H1 (cell line): ENCODE data around the gene PIP5K1C.

Source experiments
- BRCA1 ChIP-seq: IDR thresholded peaks from 2 replicates; pipeline ENCODE4 v1.6.1; 2012; ENCODE audit warnings: low read depth, low read length, improper control_type of control experiment
- CEBPB ChIP-seq: IDR thresholded peaks from 2 replicates; pipeline ENCODE4 v1.6.1; 2012; ENCODE audit warnings: low read depth, low read length
- CTCF ChIP-seq, 3 experiments: IDR thresholded peaks; 1 replicate in 2 of 3; 2 replicates in 1 of 3; pipeline versions ENCODE4 v1.5.1 to v1.6.1; 2011; ENCODE audit warnings: low read length in 3 of 3, mild to moderate bottlenecking in 3 of 3, inconsistent platforms in 2 of 3, low read depth in 1 of 3, moderate library complexity in 1 of 3; ENCODE audit not compliant: insufficient read depth in 1 of 3; ENCODE audit errors: control extremely low read depth in 1 of 3
- EP300 ChIP-seq, 2 experiments: IDR thresholded peaks; 1 replicate in 1 of 2; 2 replicates in 1 of 2; pipeline ENCODE4 v1.6.1; 2011 to 2012; ENCODE audit warnings: low read depth in 2 of 2, low read length in 2 of 2, mild to moderate bottlenecking in 2 of 2, borderline replicate concordance in 1 of 2, inconsistent platforms in 1 of 2, moderate library complexity in 1 of 2
- GTF2F1 ChIP-seq: IDR thresholded peaks from 2 replicates; pipeline ENCODE4 v1.6.1; 2012; ENCODE audit warnings: low read depth, low read length, improper control_type of control experiment, borderline replicate concordance
- PHF8 ChIP-seq: fragments of 200-600 bp; sonication (generic); conservative IDR thresholded peaks from 2 replicates; pipeline ENCODE4 v1.7.1; 2012; ENCODE audit warnings: low read depth, mild to moderate bottlenecking, inconsistent platforms, low read length, moderate library complexity
- RFX5 ChIP-seq: IDR thresholded peaks from 2 replicates; pipeline ENCODE4 v1.6.1; 2011; ENCODE audit warnings: low read depth, low read length, improper control_type of control experiment, borderline replicate concordance
- SP2 ChIP-seq: IDR thresholded peaks from 2 replicates; pipeline ENCODE4 v1.6.1; 2012; ENCODE audit warnings: mild to moderate bottlenecking, low read length, inconsistent platforms

DNA sequence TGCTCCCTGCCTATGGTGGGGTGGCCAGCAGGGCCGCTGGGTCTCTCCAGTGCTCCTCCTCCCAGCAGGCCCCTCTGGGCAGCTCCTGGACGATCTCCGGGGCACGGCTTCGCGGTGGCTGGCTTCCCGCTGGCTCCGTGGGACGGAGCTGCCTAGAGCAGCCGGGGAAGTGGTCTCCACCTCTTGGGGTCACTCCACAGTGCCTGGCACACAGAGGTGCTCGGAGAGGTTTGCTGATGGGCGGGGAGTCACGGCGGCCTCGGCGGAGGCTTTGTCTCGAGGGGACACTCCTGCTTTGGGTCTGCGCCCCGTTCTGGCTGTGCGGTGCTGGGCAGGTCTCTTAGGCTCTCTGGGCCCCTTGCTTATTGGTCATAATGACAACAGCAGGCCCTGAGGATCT lies 63.8 kb downstream of the PIP5K1C start:
- TF ChIP-seq PHF8 (no peak), CEBPB (no peak), RFX5 (no peak), BRCA1 (no peak), CTCF (IDR thresholded peaks at IDR 0.05; ENCODE audit: control extremely low read depth in 1 of 3, insufficient read depth in 1 of 3, low read depth in 1 of 3, low read length in 3 of 3) (no peak), EP300 (IDR thresholded peaks at IDR 0.05; ENCODE audit: borderline replicate concordance in 1 of 2, low read depth in 2 of 2, low read length in 2 of 2) (no peak), GTF2F1 (no peak), SP2 (no peak)
